Smooth muscle cell of the brain vasculature (primary cell): ENCODE measurements around the gene PAK5.

Experiments
- DNase-seq: peaks from one replicate; pipeline ENCODE4 v3.0.0-alpha.2; 2012; ENCODE audit warnings: low read depth, low spot score

PAK5 gene

GRCh38 chr20:9616833-9617461 is 221.9 kb downstream of the PAK5 start:
- peak; percentile 45 for DNase-seq

DNA sequence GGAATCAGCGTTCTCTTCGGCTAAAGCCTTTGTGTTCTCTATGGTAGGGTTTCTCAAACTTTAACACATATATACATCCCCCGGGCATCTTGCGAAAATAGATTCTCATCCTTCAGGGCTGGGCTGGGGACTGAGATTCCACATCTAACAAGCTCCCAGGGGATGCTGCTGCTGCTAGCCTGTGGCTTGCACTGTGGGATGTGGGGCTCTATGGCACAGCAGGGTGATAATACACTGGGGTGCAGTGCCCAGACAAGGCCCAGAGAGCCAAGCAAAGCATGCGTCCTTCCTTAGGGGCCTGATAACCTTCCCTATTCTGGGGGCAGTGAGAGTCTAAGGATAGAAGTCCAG is 222.4 kb downstream of the PAK5 start:
- no peak for DNase-seq

DNA sequence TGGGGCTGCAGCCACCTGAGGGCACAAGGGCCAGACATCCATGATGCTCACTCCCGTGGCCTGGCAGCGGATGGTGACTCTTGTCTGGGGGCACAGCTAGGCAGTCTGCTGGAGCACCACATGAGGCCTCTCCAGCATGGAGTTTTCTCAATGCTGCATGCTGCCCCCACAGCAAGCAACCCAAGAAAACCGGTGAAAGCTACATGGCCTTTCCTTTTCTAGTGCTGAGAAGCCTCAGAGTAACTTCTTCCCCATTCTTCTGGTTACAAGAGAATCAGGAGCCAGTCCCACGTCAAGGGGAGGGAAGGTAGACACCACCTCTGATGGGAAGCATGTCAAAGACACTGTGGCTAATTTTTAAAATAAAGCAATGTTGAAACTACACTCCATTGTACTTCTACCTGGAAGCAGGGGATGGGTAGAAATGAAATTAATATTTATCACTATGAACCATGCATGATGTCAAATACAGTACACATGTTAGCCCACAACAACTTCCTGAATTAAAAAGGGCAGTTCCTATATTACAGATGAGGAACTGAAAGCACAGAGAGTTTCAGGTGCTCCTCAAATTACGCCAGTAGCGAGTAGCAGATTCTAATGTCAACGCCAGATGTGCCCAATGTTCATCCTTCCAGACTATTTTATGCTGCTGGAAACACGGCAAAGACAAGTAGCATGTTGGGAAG is 223.0 kb downstream of the PAK5 start:
- no peak for DNase-seq

DNA sequence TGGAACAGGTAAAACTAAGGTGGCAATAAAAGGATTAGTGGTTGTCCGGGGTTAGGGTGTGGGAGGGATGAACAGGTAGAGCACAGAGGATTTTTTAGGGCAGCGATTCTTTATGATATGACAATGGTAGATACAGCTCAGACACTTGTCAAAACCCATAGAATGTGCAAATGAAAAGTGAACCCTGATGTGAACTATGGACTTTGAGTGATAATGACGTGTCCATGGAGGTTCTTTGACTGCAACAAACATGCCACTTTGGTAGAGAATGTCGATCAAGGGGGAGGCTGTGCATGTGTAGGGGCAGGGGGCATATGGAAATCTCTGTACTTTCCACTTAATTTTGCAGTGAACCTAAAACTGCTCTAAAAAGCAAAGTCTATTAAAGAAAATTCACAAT is 223.8 kb downstream of the PAK5 start:
- DNase-seq: no peak

- DNase-seq: no peak
Measured at GRCh38 chr20:9613871-9614270, 225.0 kb downstream of the PAK5 start.

DNA sequence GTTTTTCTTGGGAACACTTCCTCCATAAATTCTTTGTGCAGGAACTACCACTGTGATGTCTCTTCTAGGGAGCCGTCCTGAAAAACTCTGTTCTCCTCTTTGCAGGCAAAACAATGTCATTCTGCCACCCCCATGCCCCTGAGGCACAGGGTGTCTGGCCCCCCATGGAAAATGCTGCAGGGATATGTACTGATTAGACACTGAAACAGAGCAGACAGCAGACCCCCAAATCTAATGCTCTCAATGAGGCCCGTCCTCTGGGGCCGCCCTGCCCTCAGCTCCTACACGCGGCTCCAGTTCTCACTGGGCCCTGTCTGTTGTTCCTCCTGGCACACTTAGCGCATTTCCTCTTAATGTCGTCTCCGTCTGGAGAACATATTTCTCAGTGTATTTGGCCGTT is 227.0 kb downstream of the PAK5 start:
- no peak for DNase-seq

GRCh38 chr20:9610665-9611064 is 228.2 kb downstream of the PAK5 start:
- no peak for DNase-seq

DNA sequence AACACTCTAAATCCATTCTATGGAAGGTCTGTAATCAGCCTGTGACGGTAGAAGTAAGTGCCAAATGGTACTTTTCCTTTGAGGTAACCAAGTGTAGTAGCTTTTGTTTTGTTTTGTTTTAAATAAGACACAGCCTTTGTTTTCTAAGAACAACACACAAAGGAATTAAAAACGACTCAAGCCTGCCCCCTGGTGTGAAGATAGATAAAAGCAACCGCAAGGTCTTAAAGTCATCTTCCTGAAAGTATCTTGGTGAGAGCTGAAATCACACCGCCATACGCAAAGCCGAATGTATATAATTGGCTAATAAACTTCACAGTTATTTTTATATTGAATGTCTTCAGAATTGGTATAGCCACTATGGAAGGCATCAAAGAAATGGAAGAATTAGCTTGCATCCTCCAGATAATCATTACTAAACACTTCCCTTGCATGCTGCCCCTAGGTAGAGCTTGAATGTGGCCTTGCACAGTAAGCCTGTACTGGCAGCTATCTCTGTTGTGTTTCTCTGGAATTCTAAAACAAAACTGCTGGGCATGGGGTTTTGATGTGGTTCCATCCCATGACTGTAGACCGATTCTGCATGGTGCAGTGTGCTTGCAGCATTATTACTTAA is 228.9 kb downstream of the PAK5 start:
- peak; percentile 67 for DNase-seq

- no peak for DNase-seq
Measured at GRCh38 chr20:9608639-9609340, 230.1 kb downstream of the PAK5 start.

- no peak for DNase-seq
Measured at GRCh38 chr20:9602847-9603183, 236.1 kb downstream of the PAK5 start.

DNA sequence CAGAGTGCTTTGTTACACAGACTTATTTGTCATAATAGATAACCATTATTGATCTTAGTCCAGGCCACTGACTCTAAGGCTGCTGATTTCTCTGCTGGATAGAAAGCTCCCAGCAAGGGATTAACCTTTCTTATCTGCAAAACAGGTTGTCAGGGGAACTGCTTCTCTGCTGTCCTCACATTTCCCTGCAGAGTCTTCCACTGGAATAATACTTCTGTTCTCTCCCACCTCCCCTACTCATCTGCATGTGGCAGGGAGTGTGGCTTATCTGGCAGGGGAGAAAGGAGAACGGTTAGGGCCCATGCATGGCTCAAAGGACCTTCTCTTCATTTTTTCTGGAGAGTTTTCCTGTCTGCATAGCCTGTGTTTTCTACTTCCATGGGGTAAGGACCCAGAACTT is 238.3 kb downstream of the PAK5 start:
- DNase-seq: no peak

DNA sequence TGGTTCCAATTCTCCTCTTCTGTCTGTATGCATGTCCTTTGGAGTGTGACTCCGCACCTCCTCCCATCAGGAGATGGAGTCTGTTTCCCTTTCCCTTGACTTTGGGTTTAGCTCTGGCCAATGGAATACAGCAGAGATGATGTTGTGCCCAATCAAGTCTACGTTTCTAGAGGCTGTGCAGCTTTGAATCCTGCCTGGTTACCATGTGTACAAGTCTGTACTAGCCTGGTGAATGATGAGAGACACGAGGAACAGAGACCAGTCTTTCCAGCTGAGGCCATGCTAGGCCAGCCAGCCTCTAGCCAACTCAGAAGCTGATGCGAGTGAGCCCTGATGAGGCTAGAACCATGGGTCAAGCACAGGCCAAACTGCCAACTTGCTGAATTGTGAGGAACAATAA is 241.3 kb downstream of the PAK5 start:
- DNase-seq: no peak

DNA sequence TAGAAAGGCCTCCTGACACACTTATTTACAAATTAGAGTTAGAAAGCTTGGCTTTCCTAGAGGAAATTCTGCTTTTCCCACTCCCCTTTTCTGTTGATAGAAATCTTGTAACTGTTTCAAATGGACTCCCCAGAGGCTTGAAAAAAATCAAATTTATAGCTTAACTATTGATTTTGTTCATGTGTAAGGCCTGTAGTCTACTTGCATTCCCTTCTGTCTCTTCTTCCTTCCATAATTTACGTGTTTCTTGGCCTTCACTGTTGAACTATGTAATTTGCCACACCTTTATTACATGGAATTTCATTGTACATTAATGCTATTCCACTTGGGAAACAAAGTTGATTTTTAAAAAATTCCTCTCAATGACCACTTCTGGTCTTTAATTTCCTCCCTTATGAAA is 243.1 kb downstream of the PAK5 start:
- DNase-seq: no peak

GRCh38 chr20:9594284-9594875 is 244.5 kb downstream of the PAK5 start:
- no peak for DNase-seq

- no peak for DNase-seq
Measured at GRCh38 chr20:9592419-9592818, 246.5 kb downstream of the PAK5 start.

GRCh38 chr20:9591080-9591479 is 247.8 kb downstream of the PAK5 start:
- DNase-seq: no peak

DNA sequence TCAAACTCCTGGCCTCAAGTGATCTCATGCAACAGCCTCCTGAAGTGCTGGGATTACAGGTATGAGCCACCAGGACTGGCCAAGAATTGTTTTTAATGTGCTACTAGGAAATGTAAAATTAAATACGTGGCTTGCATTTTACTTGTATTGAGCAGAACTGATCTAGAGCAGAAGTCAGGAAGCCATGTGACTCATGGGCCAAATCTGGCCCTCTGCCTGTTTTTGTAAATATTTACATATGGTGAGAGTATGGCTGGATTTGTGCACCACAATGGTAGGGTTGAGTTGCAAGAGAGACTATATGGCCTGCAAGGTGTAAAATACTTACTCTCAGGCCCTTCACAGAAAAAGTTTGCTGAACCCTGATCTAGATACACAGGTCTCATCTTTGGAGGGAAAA is 248.7 kb downstream of the PAK5 start:
- no peak for DNase-seq

GRCh38 chr20:9588706-9589105 is 250.2 kb downstream of the PAK5 start:
- no peak for DNase-seq

- DNase-seq: no peak
Measured at GRCh38 chr20:9583151-9583550, 255.7 kb downstream of the PAK5 start.

DNA sequence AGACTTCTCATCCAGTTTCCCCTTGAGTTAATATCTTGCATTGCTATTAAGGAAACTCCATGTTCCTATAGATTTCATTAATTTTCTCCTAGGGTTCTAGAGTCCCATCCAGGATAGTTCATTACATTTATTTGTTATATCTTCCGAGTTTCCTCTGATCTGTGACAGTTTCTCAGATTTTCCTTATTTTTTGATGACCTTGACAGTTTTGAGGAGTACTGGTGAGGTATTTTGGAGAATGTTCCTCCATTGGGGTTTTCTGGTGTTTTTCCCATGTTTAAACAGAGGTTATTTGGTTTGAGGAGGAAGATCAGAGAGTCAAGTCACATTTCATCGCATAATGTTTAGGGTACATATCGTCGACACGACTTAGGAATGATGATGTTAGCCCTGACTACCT is 256.7 kb downstream of the PAK5 start:
- no peak for DNase-seq

- DNase-seq: no peak
Measured at GRCh38 chr20:9581509-9581908, 257.4 kb downstream of the PAK5 start.

- no peak for DNase-seq
Measured at GRCh38 chr20:9578594-9578993, 260.3 kb downstream of the PAK5 start.
